Ovary (tissue), 9 donors: ENCODE data around the gene TP53I13. TPM values are rescaled to one million over a fixed set of nuclear protein-coding genes. Genes with fewer than 3 reads are reported as not detected.
"Not testable (repeated sequence)": the region's sequence is repeated elsewhere in the genome, so short reads cannot be mapped to it uniquely, and the experiment has no call there.

ENCODE experiments used
- DNase-seq, 5 donors: peaks; one replicate each; pipeline ENCODE4 v3.0.0-alpha.2; 2019 to 2020
- H3K27ac ChIP-seq, 2 donors: fragments of 200-600 bp; one replicate each; pipeline versions ENCODE4 v1.5.1 to v1.8.0; 2019 to 2022
- H3K27me3 ChIP-seq: fragments of 200-600 bp; one replicate; pipeline ENCODE4 v1.8.0; 2022
- H3K36me3 ChIP-seq: fragments of 200-600 bp; sonication (generic); one replicate; pipeline ENCODE4 v1.5.1; 2019
- H3K4me1 ChIP-seq: one replicate; pipeline ENCODE4 v1.8.1; 2013; ENCODE audit warnings: mild to moderate bottlenecking, moderate library complexity; ENCODE audit not compliant: insufficient read depth
- H3K4me3 ChIP-seq: fragments of 200-600 bp; sonication (generic); one replicate; pipeline ENCODE4 v1.5.1; 2017
- H3K9me3 ChIP-seq, 2 donors: fragments of 200-600 bp in 1 of 2; sonication (generic) in 1 of 2; one replicate each; pipeline versions ENCODE4 v1.5.1 to v1.8.1; 2013 to 2019; ENCODE audit warnings: mild to moderate bottlenecking in 1 of 2, moderate library complexity in 1 of 2
- EP300 ChIP-seq: sonication (generic); formaldehyde crosslinking; IDR thresholded peaks from one replicate; pipeline ENCODE4 v1.6.1; 2017; ENCODE audit warnings: antibody characterized with exemption
- POLR2A ChIP-seq: fragments of 450-650 bp; IDR thresholded peaks from one replicate; pipeline ENCODE4 v1.6.1; 2017; ENCODE audit warnings: antibody characterized with exemption, mild to moderate bottlenecking, moderate library complexity
- WGBS, 3 donors: extraction: QIAGEN DNeasy Blood & Tissue Kit in 1 of 3; methylation state at CpG; one replicate each; pipeline versions ENCODE4 v1.1.5 to v1.1.7; 2013 to 2017; 5-methylcytosine and 5-hydroxymethylcytosine counted together
- intact Hi-C, 4 donors: fragments of 100-400 bp; cut with DNase I; formaldehyde crosslinking; loops; one replicate each; pipeline versions ENCODE4 v1.11.0 to v1.15.1; 2022 to 2023
- polyA plus RNA-seq, 2 donors: library from polyadenylated mRNA; stranded (reverse); fragments of 200-250 nt in 1 of 2; fragments of 350-450 nt in 1 of 2; fragmentation: Illumina TruSeq in 1 of 2; extraction: RNeasy Lipid Tissue Mini Kit (QIAGEN cat#74804) in 1 of 2; gene quantifications; one replicate each; pipeline ENCODE4 v1.2.3, GENCODE V29; 2013 to 2014
- total RNA-seq, 7 donors: library from RNA; depleted of rRNA in 2 of 7; stranded (reverse); fragments of >200 nt in 2 of 7; fragmentation: NEBNext Ultra II Directional in 3 of 7; extraction: Animal tissue kit (Norgen Biotek cat#: 25700) in 3 of 7; gene quantifications; one replicate each; pipeline versions ENCODE4 v1.1.0 to v1.2.4, GENCODE V29; 2016 to 2023
- TF ChIP-seq, protein P1 (sequence below), 3 donors: fragments of 450-650 bp in 2 of 3; fragments of 200-600 bp in 1 of 3; IDR thresholded peaks; one replicate each; pipeline versions ENCODE4 v1.5.1 to v1.8.0; 2016 to 2022; ENCODE audit warnings: antibody characterized with exemption in 3 of 3, mild to moderate bottlenecking in 1 of 3
- donor health status: DM: no; HTN: no; CAD: no; lungs with moderate emphysema.
- donor health status: DM: no; HTN: no; CAD: no.
- donor health status: Bipolar disorder and iron deficiency.
- donor health status: DM: yes; HTN: yes; CAD: no.
- donor health status: DM: no; HTN: no; CAD: no.
- donor health status: DM: yes; HTN: yes; CAD: no.

TP53I13 gene
- total and polyA plus RNA-seq, 9 donors = 2.2 to 49.5 (median 41.3) TPM

DNA sequence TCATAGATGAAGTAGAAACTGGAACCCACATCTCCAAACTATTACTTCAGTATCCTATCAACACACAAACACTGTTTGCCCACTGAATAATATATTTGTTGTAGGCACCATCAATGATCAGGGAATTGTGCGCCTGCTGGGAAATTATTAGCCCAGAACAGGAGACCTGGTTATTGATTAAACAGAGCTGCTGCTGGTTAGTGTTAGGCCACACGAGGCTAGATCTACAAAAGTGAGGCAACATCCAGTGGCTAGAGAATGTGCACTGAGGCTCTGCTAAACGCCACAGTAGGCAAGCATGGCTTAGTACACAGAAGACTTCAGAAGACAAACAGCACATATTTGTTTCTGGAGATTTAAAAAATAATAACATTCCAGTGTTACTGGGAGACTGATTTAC, 12.7 kb upstream of the TP53I13 start:
- Histone ChIP-seq H3K27ac (no peak overlapping the region), H3K4me1 (no peaks in the 10 kb centered on the region), H3K27me3 (no peaks in the 10 kb centered on the region), H3K36me3 (no peaks in the 10 kb centered on the region), H3K4me3 (no peak overlapping the region), H3K9me3 (no peaks in the 10 kb centered on the region)
- no peak for DNase-seq
- intact Hi-C loops = no loop called here
- TF ChIP-seq, protein P1, sequence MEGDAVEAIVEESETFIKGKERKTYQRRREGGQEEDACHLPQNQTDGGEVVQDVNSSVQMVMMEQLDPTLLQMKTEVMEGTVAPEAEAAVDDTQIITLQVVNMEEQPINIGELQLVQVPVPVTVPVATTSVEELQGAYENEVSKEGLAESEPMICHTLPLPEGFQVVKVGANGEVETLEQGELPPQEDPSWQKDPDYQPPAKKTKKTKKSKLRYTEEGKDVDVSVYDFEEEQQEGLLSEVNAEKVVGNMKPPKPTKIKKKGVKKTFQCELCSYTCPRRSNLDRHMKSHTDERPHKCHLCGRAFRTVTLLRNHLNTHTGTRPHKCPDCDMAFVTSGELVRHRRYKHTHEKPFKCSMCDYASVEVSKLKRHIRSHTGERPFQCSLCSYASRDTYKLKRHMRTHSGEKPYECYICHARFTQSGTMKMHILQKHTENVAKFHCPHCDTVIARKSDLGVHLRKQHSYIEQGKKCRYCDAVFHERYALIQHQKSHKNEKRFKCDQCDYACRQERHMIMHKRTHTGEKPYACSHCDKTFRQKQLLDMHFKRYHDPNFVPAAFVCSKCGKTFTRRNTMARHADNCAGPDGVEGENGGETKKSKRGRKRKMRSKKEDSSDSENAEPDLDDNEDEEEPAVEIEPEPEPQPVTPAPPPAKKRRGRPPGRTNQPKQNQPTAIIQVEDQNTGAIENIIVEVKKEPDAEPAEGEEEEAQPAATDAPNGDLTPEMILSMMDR (IDR thresholded peaks at IDR 0.05) = no peak
- TF ChIP-seq POLR2A (no peak), EP300 (no peak)
- WGBS, 3 donors = 56 to 78% (median 65%) methylated on average over 3 of the region's 3 CpGs

DNA sequence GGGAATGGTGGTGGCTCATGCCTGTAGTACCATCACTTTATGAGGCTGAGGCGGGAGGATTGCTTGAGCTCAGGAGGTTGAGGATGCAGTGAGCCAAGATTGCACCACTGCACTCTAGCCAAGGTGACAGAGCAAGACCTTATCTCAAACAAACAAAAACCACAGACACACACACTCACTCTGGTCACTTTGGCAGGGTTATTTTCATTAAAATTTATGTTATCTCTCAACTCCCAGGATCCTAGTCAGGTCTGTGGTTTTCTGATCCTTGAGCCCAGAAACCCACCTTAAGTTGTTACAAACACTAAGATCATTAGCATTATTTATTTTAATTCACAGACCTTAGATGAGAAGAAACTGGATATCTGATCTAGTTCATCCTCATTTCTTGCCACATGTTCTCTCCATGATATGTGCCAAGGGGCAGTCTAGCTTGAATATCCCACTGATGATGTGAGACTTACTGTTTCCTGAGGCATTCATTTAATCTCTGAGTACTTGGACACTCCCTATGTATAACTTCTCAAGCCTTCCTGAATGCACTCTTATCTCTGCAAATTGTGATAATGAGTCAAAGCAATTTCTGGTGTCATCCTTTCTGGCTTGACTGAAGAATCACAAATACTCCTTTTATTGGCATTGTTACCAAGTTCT, 11.3 kb upstream of the TP53I13 start:
- TF ChIP-seq, protein P1 (IDR thresholded peaks at IDR 0.05) = no peak
- no peak overlapping the region for H3K27ac ChIP-seq
- H3K4me3 ChIP-seq = no peak overlapping the region
- H3K27me3 ChIP-seq = no peaks in the 10 kb centered on the region
- DNase-seq = no peak
- H3K9me3 ChIP-seq = no peaks in the 10 kb centered on the region
- no peaks in the 10 kb centered on the region for H3K36me3 ChIP-seq
- no peaks in the 10 kb centered on the region for H3K4me1 ChIP-seq
- WGBS, 3 donors = 65 to 81% (median 76%) methylated on average over 1 of the region's 1 CpG
- intact Hi-C loops = no loop called here

DNA sequence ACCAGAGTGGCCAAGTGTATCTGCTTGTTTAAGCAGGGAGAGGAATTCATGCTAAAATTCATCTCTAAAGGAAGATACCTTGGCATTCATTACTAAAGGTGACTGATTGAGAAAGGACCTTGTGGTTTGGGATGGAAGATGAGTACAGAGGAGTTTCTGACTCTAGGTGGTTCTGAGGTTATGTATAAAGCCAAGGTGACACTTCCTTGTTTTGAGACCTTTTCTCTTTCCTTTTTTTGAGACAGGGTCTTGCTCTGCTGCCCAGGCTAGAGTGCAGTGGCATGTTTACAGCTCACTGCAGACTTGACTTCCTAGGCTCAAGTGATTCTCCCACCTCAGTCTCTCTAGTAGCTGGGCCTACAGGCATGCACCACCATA, 10.8 kb upstream of the TP53I13 start:
- Histone ChIP-seq H3K27ac (no peak overlapping the region), H3K4me3 (no peak overlapping the region), H3K27me3 (no peaks in the 10 kb centered on the region), H3K36me3 (no peaks in the 10 kb centered on the region), H3K4me1 (no peaks in the 10 kb centered on the region), H3K9me3 (no peaks in the 10 kb centered on the region)
- DNase-seq = no peak
- TF ChIP-seq POLR2A = no peak
- TF ChIP-seq, protein P1 (IDR thresholded peaks at IDR 0.05) = no peak
- no peak for TF ChIP-seq EP300
- intact Hi-C loops = no loop called here

DNA sequence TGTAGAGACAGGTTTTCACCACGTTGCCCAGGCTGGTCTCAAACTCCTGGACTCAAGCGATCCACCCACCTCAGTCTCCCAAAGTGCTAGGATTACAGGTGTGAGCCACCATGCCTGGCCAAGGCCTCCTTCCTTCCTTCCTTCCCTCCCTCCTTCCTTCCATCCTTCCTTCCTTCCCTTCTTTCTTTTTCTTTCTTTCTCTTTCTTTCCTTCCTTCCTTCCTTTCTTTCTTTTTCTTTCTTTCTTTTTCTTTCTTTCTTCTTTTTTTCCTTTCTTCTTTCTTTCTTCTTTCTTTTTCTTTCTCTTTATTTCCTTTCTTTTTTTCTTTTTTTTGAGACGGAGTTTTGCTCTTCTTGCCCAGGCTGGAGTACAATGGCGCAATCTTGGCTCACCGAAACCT, 10.4 kb upstream of the TP53I13 start:
- H3K36me3 ChIP-seq, intact Hi-C loops: not testable (repeated sequence)
- WGBS, 3 donors = 91 to 94% (median 93%) methylated on average over 5 of the region's 5 CpGs

DNA sequence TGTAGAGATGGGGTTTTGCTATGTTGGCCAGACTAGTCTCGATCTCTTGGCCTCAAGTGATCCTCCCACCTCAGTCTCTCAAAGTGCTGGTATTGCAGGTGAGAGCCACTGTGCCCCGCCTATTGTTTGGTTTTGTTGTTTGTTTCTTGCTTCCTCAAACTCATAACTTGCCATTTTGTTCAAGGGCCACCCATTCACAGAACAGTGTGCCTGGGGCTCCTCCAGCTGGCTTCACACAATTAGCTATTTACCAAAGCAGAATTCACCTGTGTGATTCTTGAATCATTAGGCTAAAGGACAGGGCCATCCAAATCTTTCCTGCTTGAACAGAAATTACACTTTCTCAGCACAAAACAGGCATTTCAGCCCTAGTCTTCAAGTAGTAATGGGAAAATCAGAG, 8.9 kb upstream of the TP53I13 start:
- Histone ChIP-seq H3K4me3 (no peak overlapping the region), H3K9me3 (no peaks in the 10 kb centered on the region), H3K4me1 (no peaks in the 10 kb centered on the region), H3K27ac (no peak overlapping the region), H3K36me3 (no peaks in the 10 kb centered on the region), H3K27me3 (no peaks in the 10 kb centered on the region)
- WGBS, 3 donors = 91 to 96% (median 94%) methylated on average over 2 of the region's 2 CpGs
- DNase-seq = no peak
- intact Hi-C loops = no loop called here
- TF ChIP-seq POLR2A (no peak), EP300 (no peak)
- TF ChIP-seq, protein P1 (IDR thresholded peaks at IDR 0.05) = no peak

More for the DNA sequence above, 10.4 kb upstream of the TP53I13 start:
- not testable (repeated sequence) for H3K9me3 ChIP-seq, DNase-seq, H3K4me1 ChIP-seq, H3K27ac ChIP-seq, H3K4me3 ChIP-seq, H3K27me3 ChIP-seq
